IPS-15b (cell line): Measurements from ENCODE around the gene EGF.

Experiments
- H3K27me3 ChIP-seq: one replicate; pipeline ENCODE4 v1.6.1; 2013; ENCODE audit warnings: low read length; ENCODE audit not compliant: control insufficient read depth, insufficient read depth
- H3K36me3 ChIP-seq: one replicate; pipeline ENCODE4 v1.6.1; 2013; ENCODE audit warnings: low read length; ENCODE audit not compliant: control insufficient read depth, insufficient read depth
- H3K4me1 ChIP-seq: one replicate; pipeline ENCODE4 v1.6.1; 2013; ENCODE audit warnings: mild to moderate bottlenecking, low read length; ENCODE audit not compliant: control insufficient read depth, insufficient read depth
- H3K4me3 ChIP-seq: one replicate; pipeline ENCODE4 v1.5.1; 2013; ENCODE audit warnings: low read depth, low read length
- H3K9ac ChIP-seq: one replicate; pipeline ENCODE4 v1.6.1; 2013; ENCODE audit warnings: low read depth, mild to moderate bottlenecking, low read length
- H3K9me3 ChIP-seq: one replicate; pipeline ENCODE4 v1.6.1; 2013; ENCODE audit warnings: mild to moderate bottlenecking, low read length; ENCODE audit not compliant: control insufficient read depth, insufficient read depth

The EGF gene

GRCh38 chr4:109879081-109879480, 33.6 kb upstream of the EGF start:
- H3K4me3 ChIP-seq = no peak overlapping the region
- H3K27me3 ChIP-seq = no peaks in the 10 kb centered on the region
- H3K9me3 ChIP-seq = no peaks in the 10 kb centered on the region
- H3K4me1 ChIP-seq = no peaks in the 10 kb centered on the region
- no peaks in the 10 kb centered on the region for H3K36me3 ChIP-seq
- no peak overlapping the region for H3K9ac ChIP-seq

GRCh38 chr4:109879636-109880314, 32.9 kb upstream of the EGF start:
- H3K4me1 ChIP-seq = no peaks in the 10 kb centered on the region
- no peak overlapping the region for H3K9ac ChIP-seq
- H3K4me3 ChIP-seq = no peak overlapping the region
- no peaks in the 10 kb centered on the region for H3K36me3 ChIP-seq
- no peaks in the 10 kb centered on the region for H3K9me3 ChIP-seq
- no peaks in the 10 kb centered on the region for H3K27me3 ChIP-seq

GRCh38 chr4:109886303-109886702, 26.4 kb upstream of the EGF start:
- Histone ChIP-seq H3K27me3 (no peaks in the 10 kb centered on the region), H3K4me1 (no peaks in the 10 kb centered on the region), H3K9me3 (no peaks in the 10 kb centered on the region), H3K4me3 (no peak overlapping the region), H3K36me3 (no peaks in the 10 kb centered on the region), H3K9ac (no peak overlapping the region)

- no peaks in the 10 kb centered on the region for H3K36me3 ChIP-seq
- no peaks in the 10 kb centered on the region for H3K27me3 ChIP-seq
- H3K9me3 ChIP-seq = no peaks in the 10 kb centered on the region
- no peaks in the 10 kb centered on the region for H3K4me1 ChIP-seq
- no peak overlapping the region for H3K4me3 ChIP-seq
- H3K9ac ChIP-seq = no peak overlapping the region
These were observed 25.6 kb upstream of the EGF start for GRCh38 chr4:109887071-109887470.

- H3K4me1 ChIP-seq = no peaks in the 10 kb centered on the region
- H3K9ac ChIP-seq = no peak overlapping the region
- H3K9me3 ChIP-seq = no peaks in the 10 kb centered on the region
- H3K4me3 ChIP-seq = no peak overlapping the region
- H3K27me3 ChIP-seq = no peaks in the 10 kb centered on the region
- H3K36me3 ChIP-seq = no peaks in the 10 kb centered on the region
These were observed 22.6 kb upstream of the EGF start for GRCh38 chr4:109890076-109890475.

- Histone ChIP-seq H3K36me3 (no peaks in the 10 kb centered on the region), H3K9me3 (peaks cover 3% of the 10 kb centered on the region), H3K4me3 (no peak overlapping the region), H3K4me1 (no peaks in the 10 kb centered on the region), H3K27me3 (no peaks in the 10 kb centered on the region), H3K9ac (no peak overlapping the region)
These were observed 10.0 kb upstream of the EGF start for GRCh38 chr4:109902559-109903251.

- Histone ChIP-seq H3K9me3 (no peaks in the 10 kb centered on the region), H3K4me3 (no peak overlapping the region), H3K36me3 (no peaks in the 10 kb centered on the region), H3K9ac (no peak overlapping the region), H3K4me1 (peaks cover 11% of the 10 kb centered on the region), H3K27me3 (no peaks in the 10 kb centered on the region)
These were observed 4.0 kb upstream of the EGF start for GRCh38 chr4:109908731-109909130.

GRCh38 chr4:109910256-109910655, 2.4 kb upstream of the EGF start:
- no peak overlapping the region for H3K4me3 ChIP-seq
- no peaks in the 10 kb centered on the region for H3K27me3 ChIP-seq
- H3K9me3 ChIP-seq = no peaks in the 10 kb centered on the region
- H3K4me1 ChIP-seq = peaks cover 20% of the 10 kb centered on the region
- H3K36me3 ChIP-seq = no peaks in the 10 kb centered on the region
- H3K9ac ChIP-seq = no peak overlapping the region

GRCh38 chr4:109913596-109914241, 1.0 kb downstream of the EGF start:
- Histone ChIP-seq H3K4me3 (no peak overlapping the region), H3K4me1 (peaks cover 20% of the 10 kb centered on the region), H3K36me3 (no peaks in the 10 kb centered on the region), H3K9me3 (no peaks in the 10 kb centered on the region), H3K27me3 (no peaks in the 10 kb centered on the region), H3K9ac (no peak overlapping the region)

- Histone ChIP-seq H3K9ac (no peak overlapping the region), H3K4me1 (peaks cover 20% of the 10 kb centered on the region), H3K4me3 (no peak overlapping the region), H3K9me3 (no peaks in the 10 kb centered on the region), H3K27me3 (no peaks in the 10 kb centered on the region), H3K36me3 (no peaks in the 10 kb centered on the region)
These were observed 1.6 kb downstream of the EGF start for GRCh38 chr4:109914322-109914721.

GRCh38 chr4:109915385-109916026, 2.8 kb downstream of the EGF start:
- H3K9ac ChIP-seq = no peak overlapping the region
- H3K4me3 ChIP-seq = no peak overlapping the region
- H3K27me3 ChIP-seq = no peaks in the 10 kb centered on the region
- H3K9me3 ChIP-seq = no peaks in the 10 kb centered on the region
- no peaks in the 10 kb centered on the region for H3K36me3 ChIP-seq
- peaks cover 20% of the 10 kb centered on the region for H3K4me1 ChIP-seq
